ENCODE data around the gene IFNA10.

DNA sequence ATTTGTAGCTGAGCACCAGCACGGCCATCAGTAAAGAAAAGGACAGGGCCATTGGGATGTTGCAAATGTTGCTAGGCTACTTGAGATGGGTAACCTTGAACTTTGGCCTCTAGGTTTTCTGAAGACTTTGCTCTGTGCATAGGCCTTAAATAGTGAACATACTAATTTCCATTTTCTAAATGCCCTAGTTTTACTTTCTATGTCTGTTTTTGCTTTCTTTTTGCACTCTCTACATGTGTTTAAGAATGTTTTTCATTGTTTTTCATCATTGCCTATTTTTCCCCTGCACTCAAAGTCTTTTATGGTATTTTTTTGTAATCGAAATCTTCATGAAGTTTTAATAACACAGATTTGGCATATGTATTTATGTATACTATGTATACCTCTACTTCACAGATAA lies 21.2 kb upstream of the IFNA10 start, which contains the start of gene IFNA17:
- no peak for TF ChIP-seq POLR2AphosphoS5 (IDR thresholded peaks at IDR 0.05)
- TF ChIP-seq, protein P1, sequence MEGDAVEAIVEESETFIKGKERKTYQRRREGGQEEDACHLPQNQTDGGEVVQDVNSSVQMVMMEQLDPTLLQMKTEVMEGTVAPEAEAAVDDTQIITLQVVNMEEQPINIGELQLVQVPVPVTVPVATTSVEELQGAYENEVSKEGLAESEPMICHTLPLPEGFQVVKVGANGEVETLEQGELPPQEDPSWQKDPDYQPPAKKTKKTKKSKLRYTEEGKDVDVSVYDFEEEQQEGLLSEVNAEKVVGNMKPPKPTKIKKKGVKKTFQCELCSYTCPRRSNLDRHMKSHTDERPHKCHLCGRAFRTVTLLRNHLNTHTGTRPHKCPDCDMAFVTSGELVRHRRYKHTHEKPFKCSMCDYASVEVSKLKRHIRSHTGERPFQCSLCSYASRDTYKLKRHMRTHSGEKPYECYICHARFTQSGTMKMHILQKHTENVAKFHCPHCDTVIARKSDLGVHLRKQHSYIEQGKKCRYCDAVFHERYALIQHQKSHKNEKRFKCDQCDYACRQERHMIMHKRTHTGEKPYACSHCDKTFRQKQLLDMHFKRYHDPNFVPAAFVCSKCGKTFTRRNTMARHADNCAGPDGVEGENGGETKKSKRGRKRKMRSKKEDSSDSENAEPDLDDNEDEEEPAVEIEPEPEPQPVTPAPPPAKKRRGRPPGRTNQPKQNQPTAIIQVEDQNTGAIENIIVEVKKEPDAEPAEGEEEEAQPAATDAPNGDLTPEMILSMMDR (IDR thresholded peaks at IDR 0.05): no peak
- no peak for TF ChIP-seq POLR2A (IDR thresholded peaks at IDR 0.05)

All from transverse colon (tissue), 4 donors.